GM12801 (cell line): ENCODE data around the gene MIS18BP1.

Experiments used
- TF ChIP-seq, protein P1 (sequence below): IDR thresholded peaks from one replicate; pipeline ENCODE4 v1.5.1; 2011; ENCODE audit warnings: control low read depth; ENCODE audit not compliant: insufficient read length; ENCODE audit errors: extremely low read depth

Gene MIS18BP1

DNA sequence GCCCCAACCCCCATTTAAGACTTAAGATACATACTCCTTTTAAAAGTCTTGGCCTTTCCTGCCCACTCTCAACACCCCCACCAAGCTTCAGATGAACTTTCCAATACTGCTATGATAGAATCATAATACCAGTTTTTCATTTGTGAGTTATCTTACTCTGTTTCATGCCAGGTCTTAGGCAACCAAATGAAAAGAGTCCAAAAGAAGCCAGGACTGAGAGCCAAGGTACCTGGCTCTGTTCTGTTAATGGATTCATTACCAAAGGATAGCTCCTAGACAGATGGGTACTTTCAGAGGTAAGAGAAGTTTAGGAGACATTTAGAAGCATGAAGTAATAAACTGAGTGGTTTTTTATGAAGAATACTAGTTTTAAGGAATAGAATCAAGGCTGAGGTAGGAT lies 83.1 kb downstream of the MIS18BP1 start:
- TF ChIP-seq, protein P1, sequence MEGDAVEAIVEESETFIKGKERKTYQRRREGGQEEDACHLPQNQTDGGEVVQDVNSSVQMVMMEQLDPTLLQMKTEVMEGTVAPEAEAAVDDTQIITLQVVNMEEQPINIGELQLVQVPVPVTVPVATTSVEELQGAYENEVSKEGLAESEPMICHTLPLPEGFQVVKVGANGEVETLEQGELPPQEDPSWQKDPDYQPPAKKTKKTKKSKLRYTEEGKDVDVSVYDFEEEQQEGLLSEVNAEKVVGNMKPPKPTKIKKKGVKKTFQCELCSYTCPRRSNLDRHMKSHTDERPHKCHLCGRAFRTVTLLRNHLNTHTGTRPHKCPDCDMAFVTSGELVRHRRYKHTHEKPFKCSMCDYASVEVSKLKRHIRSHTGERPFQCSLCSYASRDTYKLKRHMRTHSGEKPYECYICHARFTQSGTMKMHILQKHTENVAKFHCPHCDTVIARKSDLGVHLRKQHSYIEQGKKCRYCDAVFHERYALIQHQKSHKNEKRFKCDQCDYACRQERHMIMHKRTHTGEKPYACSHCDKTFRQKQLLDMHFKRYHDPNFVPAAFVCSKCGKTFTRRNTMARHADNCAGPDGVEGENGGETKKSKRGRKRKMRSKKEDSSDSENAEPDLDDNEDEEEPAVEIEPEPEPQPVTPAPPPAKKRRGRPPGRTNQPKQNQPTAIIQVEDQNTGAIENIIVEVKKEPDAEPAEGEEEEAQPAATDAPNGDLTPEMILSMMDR = no peak

DNA sequence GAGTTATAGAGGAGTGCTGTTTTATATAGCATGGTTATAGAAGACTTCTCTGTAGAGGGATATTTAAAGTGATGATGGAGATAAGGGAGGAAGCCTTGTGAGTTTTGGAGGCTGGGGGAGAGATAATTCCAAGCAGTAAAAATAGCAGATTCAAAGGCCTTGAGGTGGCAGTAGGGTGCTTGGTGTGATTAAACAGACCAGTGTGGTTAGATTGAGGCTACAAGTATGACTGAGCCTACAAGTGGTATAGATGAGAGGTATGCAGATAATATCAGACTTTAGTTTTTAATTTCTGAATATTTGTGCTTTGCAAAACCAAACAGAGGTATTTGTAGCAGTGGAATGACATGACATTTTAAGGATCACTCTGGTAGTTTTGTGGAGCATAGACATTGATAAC lies 96.9 kb downstream of the MIS18BP1 start:
- TF ChIP-seq, protein P1 = no peak
